Testis (tissue), 2 donors: ENCODE measurements around the gene CRHR1.

Source experiments
- CTCF ChIP-seq, 3 experiments: fragments of 450-650 bp in 2 of 3; fragments of 200-600 bp in 1 of 3; sonication (generic) in 1 of 3; IDR thresholded peaks; one replicate each; pipeline ENCODE4 v1.5.1; 2016 to 2019; ENCODE audit warnings: antibody characterized with exemption in 3 of 3, mild to moderate bottlenecking in 2 of 3, moderate library complexity in 1 of 3
- POLR2A ChIP-seq: fragments of 450-650 bp; IDR thresholded peaks from one replicate; pipeline ENCODE4 v1.6.1; 2017; ENCODE audit warnings: antibody characterized with exemption, mild to moderate bottlenecking, moderate library complexity

GRCh38 chr17:45868276-45868675 lies 84.2 kb downstream of the CRHR1 start:
- TF ChIP-seq POLR2A, result no peak
- TF ChIP-seq CTCF (IDR thresholded peaks at IDR 0.05), result no peak
